ENCODE results near the gene MED13L.

- TF ChIP-seq CTCF (IDR thresholded peaks at IDR 0.05): no peak
- no peak for TF ChIP-seq POLR2A (IDR thresholded peaks at IDR 0.05)
These were observed 201.1 kb downstream of the MED13L start for GRCh38 chr12:116076399-116076798.
